HepG2 (cell line): ENCODE results near the gene ABCA2. TPM values are rescaled to one million over a fixed set of nuclear protein-coding genes. Genes with fewer than 3 reads are reported as not detected.

Experiments
- ATAC-seq: fragments of 200-7000 bp; cut with Tn5 transposase; 3 replicates; pipeline ENCODE4 v1.9.1; 2020; ENCODE audit warnings: mild to moderate bottlenecking, moderate library complexity
- BruUV-seq: library from RNA; stranded (reverse); fragments of 400-500 nt; replicated peaks from 2 replicates; lab custom pipeline; 2021; lab: Mats Ljungman, UMichigan
- CTCF ChIA-PET: fragments of 300-600 bp; formaldehyde crosslinking; extraction: SDS; loops from one replicate; lab custom pipeline; 2021; ENCODE audit warnings: low total read pairs, inconsistent platforms, low intra/inter-chr PET ratio; lab: Yijun Ruan, JAX
- POLR2A ChIA-PET: fragments of 350-600 bp; sonication (Branson Sonifier 250); formaldehyde crosslinking; loops from one replicate; lab custom pipeline; 2020; ENCODE audit warnings: antibody characterized with exemption, inconsistent platforms; lab: Yijun Ruan, JAX
- DNase-seq: peaks from one replicate; pipeline ENCODE4 v3.0.0-alpha.2; 2015; ENCODE audit warnings: low spot score
- FAIRE-seq: peaks from 3 replicates; lab custom pipeline; 2011; peaks lifted over from hg19 to GRCh38; lab: Jason Lieb, UNC
- H2AFZ ChIP-seq: one replicate; pipeline ENCODE4 v1.6.1; 2011; ENCODE audit warnings: low read length, inconsistent platforms
- H3K27ac ChIP-seq: fragments of 300-600 bp; 3 replicates; pipeline ENCODE4 v1.8.0; 2011; ENCODE audit warnings: mixed run types, mild to moderate bottlenecking, mixed read lengths, low read length, inconsistent platforms; ENCODE audit not compliant: insufficient read depth; ENCODE audit errors: extremely low read length
- H3K27me3 ChIP-seq, 2 experiments: fragments of 200-600 bp in 1 of 2; 2 replicates in 1 of 2; 3 replicates in 1 of 2; pipeline versions ENCODE4 v1.6.0 to v1.8.0; 2011; ENCODE audit warnings: low read length in 2 of 2, mild to moderate bottlenecking in 2 of 2, moderate library complexity in 2 of 2, inconsistent platforms in 1 of 2; ENCODE audit not compliant: insufficient read depth in 2 of 2, control insufficient read depth in 1 of 2
- H3K36me3 ChIP-seq, 2 experiments: fragments of 200-600 bp in 1 of 2; replicated peaks in 1 of 2; 2 replicates in 1 of 2; 3 replicates in 1 of 2; pipeline versions ENCODE4 v1.5.1 to v1.8.0; 2011; ENCODE audit warnings: low read length in 2 of 2, inconsistent platforms in 1 of 2; ENCODE audit not compliant: insufficient read depth in 2 of 2, control insufficient read depth in 1 of 2
- H3K4me1 ChIP-seq: 2 replicates; pipeline ENCODE4 v1.5.1; 2012; ENCODE audit warnings: low read length, inconsistent platforms; ENCODE audit not compliant: insufficient read depth
- H3K4me2 ChIP-seq: 2 replicates; pipeline ENCODE4 v1.6.0; 2011; ENCODE audit warnings: low read depth, low read length, inconsistent platforms
- H3K4me3 ChIP-seq, 3 experiments: fragments of 200-600 bp in 1 of 3; sonication (generic), shearing (Covaris generic) in 1 of 3; replicated peaks in 1 of 3; 2 replicates each; pipeline ENCODE4 v1.5.1; 2011 to 2016; ENCODE audit warnings: low read length in 3 of 3, inconsistent platforms in 2 of 3, low read depth in 2 of 3, mild to moderate bottlenecking in 2 of 3, control low read depth in 1 of 3, mixed read lengths in 1 of 3; ENCODE audit not compliant: insufficient read depth in 1 of 3
- H3K79me2 ChIP-seq: one replicate; pipeline ENCODE4 v1.6.1; 2011; ENCODE audit warnings: low read length, inconsistent platforms; ENCODE audit not compliant: insufficient read depth
- H3K9ac ChIP-seq: 2 replicates; pipeline ENCODE4 v1.6.0; 2011; ENCODE audit warnings: mild to moderate bottlenecking, low read depth, low read length, inconsistent platforms; ENCODE audit not compliant: insufficient read depth
- H3K9me3 ChIP-seq: 2 replicates; pipeline ENCODE4 v1.5.1; 2012; ENCODE audit warnings: mild to moderate bottlenecking, low read length
- H4K20me1 ChIP-seq: 2 replicates; pipeline ENCODE4 v1.6.0; 2011; ENCODE audit warnings: inconsistent platforms, mild to moderate bottlenecking, low read length, moderate library complexity; ENCODE audit not compliant: insufficient read depth
- CEBPG ChIP-seq: IDR thresholded peaks from 2 replicates; pipeline ENCODE4 v1.6.1; 2016
- HNRNPK ChIP-seq: fragments of 200-400 bp; formaldehyde crosslinking; IDR thresholded peaks from 2 replicates; pipeline ENCODE4 v1.6.1; 2018; ENCODE audit warnings: low read length, low read depth, moderate library complexity, mild to moderate bottlenecking; ENCODE audit not compliant: poor library complexity, severe bottlenecking
- HNRNPL ChIP-seq: fragments of 200-400 bp; formaldehyde crosslinking; IDR thresholded peaks from 2 replicates; pipeline ENCODE4 v1.6.1; 2017; ENCODE audit warnings: mild to moderate bottlenecking, low read depth, low read length
- KDM4B ChIP-seq: sonication (generic); formaldehyde crosslinking; IDR thresholded peaks from 2 replicates; pipeline ENCODE4 v1.4.0; 2020; ENCODE audit warnings: missing genetic modification reagents
- MEIS1 ChIP-seq: sonication (generic); formaldehyde crosslinking; IDR thresholded peaks from 2 replicates; pipeline ENCODE4 v1.9.0; 2021; ENCODE audit warnings: mild to moderate bottlenecking, missing genetic modification reagents, moderate library complexity, borderline replicate concordance
- PATZ1 ChIP-seq: sonication (generic); formaldehyde crosslinking; IDR thresholded peaks from 2 replicates; pipeline ENCODE4 v1.4.0; 2020; ENCODE audit warnings: missing genetic modification reagents
- PCBP1 ChIP-seq: fragments of 200-400 bp; formaldehyde crosslinking; IDR thresholded peaks from 2 replicates; pipeline ENCODE4 v1.6.1; 2017; ENCODE audit warnings: mild to moderate bottlenecking, low read depth, low read length, borderline replicate concordance
- REL ChIP-seq: sonication (generic); formaldehyde crosslinking; conservative IDR thresholded peaks from 2 replicates; pipeline ENCODE4 v1.8.0; 2022; ENCODE audit warnings: mild to moderate bottlenecking, missing genetic modification reagents, moderate library complexity
- SOX13 ChIP-seq, 3 experiments: fragments of 450-650 bp in 1 of 3; sonication (generic) in 1 of 3; formaldehyde crosslinking in 1 of 3; IDR thresholded peaks in 2 of 3; conservative IDR thresholded peaks in 1 of 3; 2 replicates each; pipeline versions ENCODE4 v1.5.0 to v1.6.1; 2016 to 2020; ENCODE audit warnings: antibody characterized with exemption in 1 of 3, mild to moderate bottlenecking in 1 of 3, missing compliant biosample characterization in 1 of 3, missing genetic modification reagents in 1 of 3, moderate library complexity in 1 of 3
- SRSF4 ChIP-seq: fragments of 200-400 bp; formaldehyde crosslinking; IDR thresholded peaks from one replicate; pipeline ENCODE4 v1.6.1; 2018; ENCODE audit warnings: mild to moderate bottlenecking, low read depth, low read length, moderate library complexity; ENCODE audit not compliant: poor library complexity, severe bottlenecking
- TMF1 ChIP-seq: sonication (generic); formaldehyde crosslinking; IDR thresholded peaks from 2 replicates; pipeline ENCODE4 v1.8.1; 2022; ENCODE audit warnings: low read depth, missing genetic modification reagents
- ZNF34 ChIP-seq: sonication (generic); formaldehyde crosslinking; IDR thresholded peaks from 2 replicates; pipeline ENCODE4 v1.4.0; 2020; ENCODE audit warnings: mild to moderate bottlenecking, missing genetic modification reagents, borderline replicate concordance
- ZNF567 ChIP-seq: sonication (generic); formaldehyde crosslinking; IDR thresholded peaks from 2 replicates; pipeline ENCODE4 v1.8.1; 2023; ENCODE audit warnings: mild to moderate bottlenecking, missing genetic modification reagents, borderline replicate concordance
- WGBS: methylation state at CpG from one replicate; pipeline ENCODE4 v1.1.6; 2017; ENCODE audit warnings: low lambda C conversion rate; 5-methylcytosine and 5-hydroxymethylcytosine counted together
- in situ Hi-C: cut with HindIII; loops from 2 replicates; pipeline ENCODE4 v1.10.0; 2017; ENCODE audit warnings: low pct_unique_long_range_greater_than_20kb; ENCODE audit not compliant: extremely low pct_ligation_motif_present
- intact Hi-C: fragments of 100-400 bp; cut with micrococcal nuclease; formaldehyde crosslinking; loops from one replicate; pipeline ENCODE4 v1.10.0; 2022; ENCODE audit not compliant: unreplicated experiment
- polyA plus RNA-seq, 8 experiments: library from polyadenylated mRNA; depleted of rRNA in 3 of 8; stranded (reverse) in 7 of 8; unstranded in 1 of 8; fragments of >200 nt; fragmentation: Illumina TruSeq in 4 of 8; extraction: Trizol in 4 of 8; gene quantifications; 2 replicates each; pipeline versions ENCODE4 v1.2.1 to v1.2.3, GENCODE V29; 2011 to 2016; ENCODE audit warnings: low read depth in 4 of 8, missing spikeins in 1 of 8, mixed read lengths in 1 of 8; ENCODE audit not compliant: insufficient read depth in 1 of 8
- total RNA-seq, 5 experiments: library from RNA; depleted of rRNA; stranded (reverse); fragments of >200 nt; fragmentation: Illumina TruSeq; extraction: Trizol; gene quantifications; 2 replicates each; pipeline ENCODE4 v1.2.3, GENCODE V29; 2016; ENCODE audit warnings: low read depth in 1 of 5

ABCA2 gene
- total and polyA plus RNA-seq, 2 of the 13 experiments (the other 11 are each of a cell fraction or from before 2014, with no cell fraction given), result 2.9 to 19.2 TPM

- BruUV-seq, result no TSS peak
- H4K20me1 ChIP-seq, result no peaks in the 10 kb centered on the region
- ATAC-seq (no peak), DNase-seq (no peak), FAIRE-seq (no peak)
- H2AFZ ChIP-seq, result no peak overlapping the region
- peaks cover 0 to 14% of the 10 kb centered on the region in 2 experiments; a peak in 1 of 5 replicates for H3K27me3 ChIP-seq
- TF ChIP-seq ZNF567 (CRISPR knock-in tag) (no peak), SRSF4 (no peak), ZNF34 (no peak), HNRNPK (peak; percentile 47), SOX13 (IDR thresholded peaks at IDR 0.05) (0 out of 2 replicates have a peak, but pooled peaks have one; percentile 24), SOX13 (CRISPR knock-in tag; conservative IDR thresholded peaks at IDR 0.05 in 1 of 2, IDR thresholded peaks at IDR 0.05 in 1 of 2) (no peak), MEIS1 (CRISPR knock-in tag) (no peak), HNRNPL (peak; percentile 67; the same call in 1 of the 2 replicates), TMF1 (CRISPR knock-in tag) (no peak), PCBP1 (0 out of 2 replicates have a peak, but pooled peaks have one; percentile 55), CEBPG (CRISPR knock-in tag) (peak; percentile 51; the same call in 1 of the 2 replicates), PATZ1 (CRISPR knock-in tag) (peak; percentile 86), KDM4B (CRISPR knock-in tag) (no peak), REL (CRISPR knock-in tag) (no peak)
- no peaks in the 10 kb centered on the region for H3K36me3 ChIP-seq
- peaks cover 57% of the 10 kb centered on the region for H3K4me1 ChIP-seq
- in situ Hi-C loops, result loop anchor here (5.0 to 10.0 kb wide), 2 partner anchors 87 to 189 kb away; partner anchors contain the start of genes AJM1, C8G and PHPT1
- ChIA-PET POLR2A (interaction anchor here (0.7 to 1.8 kb wide), 5 partner anchors 9 to 86 kb away, joined by 3 to 10 read pairs (median 3); partner anchors contain the start of gene MAN1B1), CTCF (interaction anchor here (1.5 to 2.3 kb wide), 2 partner anchors 16 to 86 kb away, joined by 5 to 15 read pairs; no protein-coding TSS in a partner anchor)
- no peak overlapping the region for H3K9ac ChIP-seq
- 27% methylated on average over 14 of the region's 15 CpGs for WGBS
- H3K9me3 ChIP-seq, result no peaks in the 10 kb centered on the region
- H3K27ac ChIP-seq, result no peak overlapping the region
- intact Hi-C loops, result loop anchor here (2.0 kb wide), 1 partner anchor 85 kb away; no protein-coding TSS in a partner anchor
- H3K4me2 ChIP-seq, result peak overlapping the region; percentile 39; the same call in 1 of the 2 replicates
- peak overlapping the region in 1 of 3 experiments; percentile 23; a peak in 1 of 6 replicates for H3K4me3 ChIP-seq
- no peaks in the 10 kb centered on the region for H3K79me2 ChIP-seq
Observed at GRCh38 chr9:137034039-137034708, 6.1 kb upstream of the ABCA2 start.
